GM18520 (cell line): Measurements from ENCODE around the gene RPS2.
A peak's percentile ranks its signal among the peaks of the same experiment; 100 is the strongest.
"Not testable (repeated sequence)": the region's sequence is repeated elsewhere in the genome, so short reads cannot be mapped to it uniquely, and the experiment has no call there.

Experiments
- ATAC-seq: cut with Tn5 transposase; IDR thresholded peaks from one replicate; pipeline ENCODE4 v1.9.1; 2021; ENCODE audit not compliant: unreplicated experiment

Gene RPS2

DNA sequence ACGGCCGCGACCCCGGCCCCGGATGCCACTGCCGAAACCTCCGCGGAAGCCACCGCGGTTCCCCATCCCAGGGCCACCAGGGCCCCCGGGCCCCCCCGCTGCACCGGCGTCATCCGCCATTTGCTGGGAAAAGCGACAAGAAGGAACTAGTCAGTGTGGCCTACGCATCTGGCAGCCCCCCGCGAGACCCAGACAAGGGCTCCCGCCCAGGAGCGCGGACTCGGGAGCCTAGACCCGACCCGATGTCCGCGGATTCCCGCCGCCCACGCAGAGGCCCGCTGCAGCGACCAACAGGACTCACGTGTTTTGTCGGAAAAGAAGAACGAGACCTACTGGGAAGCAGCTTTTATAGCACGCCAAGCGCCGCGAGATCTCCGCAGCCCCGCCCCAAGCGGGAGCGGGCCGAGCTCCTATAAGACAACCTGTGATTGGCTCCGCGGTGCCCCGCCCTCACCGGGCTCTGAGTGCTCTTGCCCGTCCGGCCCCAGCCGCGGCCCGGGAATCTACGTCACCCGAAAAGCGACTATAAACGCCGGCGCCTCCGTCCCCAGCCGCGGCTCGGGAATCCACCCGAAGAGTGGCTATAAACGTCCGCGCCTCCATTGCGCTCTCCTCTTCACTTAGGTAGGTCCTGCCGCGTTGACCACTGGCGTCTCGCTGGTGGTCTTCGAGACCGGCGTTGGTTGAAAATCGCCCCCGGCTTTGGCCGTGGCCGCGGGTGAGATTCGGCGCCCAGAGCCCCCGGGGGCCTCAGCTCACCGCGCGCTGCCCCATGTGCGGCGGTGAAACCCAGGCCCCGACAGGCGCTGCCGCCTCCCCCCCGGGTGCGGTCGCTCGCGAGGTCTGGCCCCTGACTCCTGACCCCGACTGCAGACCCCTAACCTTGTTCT lies at the start of gene RPS2:
Gene RPS2, minus strand, starts transcription at position 321 of the 890 bp plus-strand sequence. Its CDS starts 201 bp downstream, at position 120.
- ATAC-seq = peak; percentile 80

DNA sequence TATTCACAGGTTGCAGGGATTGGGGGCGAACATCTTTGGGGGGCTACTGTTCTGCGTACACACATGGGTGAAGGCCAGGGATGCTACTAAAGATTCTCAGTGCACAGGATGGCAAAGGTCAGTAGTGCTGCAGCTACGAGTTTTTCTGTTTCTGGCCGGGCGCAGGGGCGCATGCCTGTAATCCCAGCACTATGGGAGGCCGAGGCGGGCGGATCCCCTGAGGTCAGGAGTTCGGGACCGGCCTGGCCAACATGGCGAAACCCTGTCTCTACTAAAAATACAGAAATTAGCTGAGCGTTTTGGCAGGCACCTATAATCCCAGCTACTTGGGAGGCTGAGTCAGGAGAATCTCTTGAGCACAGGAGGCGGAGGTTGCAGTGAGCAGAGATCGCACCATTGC lies 48.9 kb upstream of the RPS2 start:
- no peak for ATAC-seq

DNA sequence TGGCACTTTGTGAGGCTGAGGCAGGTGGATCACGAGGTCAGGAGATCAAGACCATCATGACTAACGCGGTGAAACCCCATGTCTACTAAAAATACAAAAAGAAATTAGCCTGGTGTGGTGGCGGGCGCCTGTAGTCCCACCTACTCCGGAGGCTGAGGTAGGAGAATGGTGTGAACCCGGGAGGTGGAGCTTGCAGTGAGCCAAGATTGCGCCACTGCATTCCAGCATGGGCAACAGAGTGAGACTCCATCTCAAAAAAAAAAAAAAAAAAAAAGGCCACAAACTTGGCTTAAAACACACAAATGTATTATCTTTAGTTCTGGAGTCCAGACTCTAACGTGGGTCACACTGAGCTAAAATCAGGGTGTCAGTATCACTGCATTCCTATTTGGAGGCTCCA lies 47.1 kb upstream of the RPS2 start:
- ATAC-seq = not testable (repeated sequence)

DNA sequence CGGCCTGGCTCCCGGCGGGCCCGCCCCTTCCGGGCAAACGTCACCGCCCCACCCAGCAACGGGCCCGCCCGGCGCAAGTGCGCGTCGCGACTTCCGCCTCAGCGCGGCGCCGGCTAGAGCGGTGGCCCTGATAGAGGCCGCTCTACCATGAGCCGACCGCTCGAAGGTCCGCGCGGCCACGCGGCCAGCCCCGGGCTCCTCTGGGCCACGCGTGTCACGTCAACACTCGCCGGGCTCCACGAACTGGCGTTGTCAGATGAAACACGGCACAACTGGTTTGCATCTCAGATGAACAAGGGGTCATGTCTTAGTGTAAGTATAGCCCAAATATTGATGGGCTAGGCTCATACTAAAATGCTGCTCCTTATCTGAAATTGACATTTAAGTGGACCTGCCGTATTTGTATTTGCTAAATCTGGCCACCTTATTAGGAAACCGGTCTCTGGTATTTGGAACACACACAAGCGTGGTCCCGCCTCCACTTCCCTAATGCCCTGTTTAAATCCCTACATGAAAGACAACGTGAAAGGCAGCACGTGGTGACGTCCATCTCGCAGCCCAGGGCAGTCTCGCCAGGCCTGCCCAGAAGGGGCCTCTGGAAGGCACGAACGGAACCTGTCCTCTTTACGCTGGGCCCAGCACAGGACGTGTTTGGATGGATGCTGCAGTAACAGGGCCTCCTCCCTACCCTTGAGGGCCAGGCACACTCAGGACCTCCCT lies 45.3 kb upstream of the RPS2 start, which contains the start of gene ZNF598:
Gene ZNF598, minus strand, starts transcription at position 31 of the 720 bp plus-strand sequence.
- ATAC-seq = peak; percentile 71

DNA sequence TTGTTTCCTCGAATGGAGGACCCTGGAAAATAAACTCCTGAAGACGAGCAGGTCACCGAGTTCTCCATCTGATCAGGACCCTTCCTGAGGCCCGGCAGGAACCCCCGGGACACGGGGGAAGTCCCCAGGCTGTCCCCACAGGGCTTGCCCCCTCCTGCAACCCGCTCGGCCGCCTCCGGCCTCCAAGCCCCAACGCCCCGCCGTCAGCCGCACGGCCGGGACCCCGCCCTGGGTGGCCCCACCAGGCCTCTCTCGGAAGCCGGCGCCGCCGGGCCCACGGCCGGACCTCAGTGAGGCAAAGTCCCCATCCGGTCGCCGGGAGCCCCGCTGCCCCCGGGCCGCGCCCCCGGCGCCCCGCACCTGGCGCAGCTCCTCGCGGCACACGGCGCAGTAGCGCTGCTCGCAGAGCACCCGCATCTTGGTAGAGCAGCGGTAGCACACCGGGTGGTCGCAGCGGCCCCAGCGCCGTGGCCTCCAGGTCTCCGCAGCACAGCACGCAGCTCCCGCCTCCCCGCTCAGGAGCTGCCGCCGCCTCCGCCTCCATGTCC lies 44.6 kb upstream of the RPS2 start:
- peak; percentile 31 for ATAC-seq

DNA sequence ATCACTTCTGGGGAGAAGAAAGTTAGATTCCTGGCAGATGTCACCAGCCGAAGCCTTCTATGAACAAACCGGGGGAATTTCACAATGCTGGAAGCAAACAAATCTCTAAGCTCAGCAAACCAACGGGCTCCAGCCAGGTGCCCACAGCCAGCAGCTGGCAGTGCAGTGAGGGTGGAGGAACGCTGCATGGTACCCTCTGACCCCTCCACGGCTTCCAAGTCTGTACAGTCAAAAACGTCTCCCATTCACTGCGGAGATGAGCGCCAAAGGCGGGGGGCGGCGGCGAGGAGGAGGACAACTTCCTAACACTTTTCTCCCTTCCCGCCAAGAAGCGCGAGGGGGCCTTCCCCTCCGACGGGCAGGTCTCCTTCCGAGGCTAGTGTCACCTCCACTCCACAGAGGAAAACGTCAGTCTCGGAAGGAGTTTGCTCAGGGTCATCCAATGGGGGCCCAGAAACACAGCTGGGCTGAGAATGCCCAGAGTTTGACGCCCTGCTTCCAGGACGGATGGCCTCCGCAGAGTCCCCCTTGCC lies 44.1 kb upstream of the RPS2 start:
- ATAC-seq = no peak

DNA sequence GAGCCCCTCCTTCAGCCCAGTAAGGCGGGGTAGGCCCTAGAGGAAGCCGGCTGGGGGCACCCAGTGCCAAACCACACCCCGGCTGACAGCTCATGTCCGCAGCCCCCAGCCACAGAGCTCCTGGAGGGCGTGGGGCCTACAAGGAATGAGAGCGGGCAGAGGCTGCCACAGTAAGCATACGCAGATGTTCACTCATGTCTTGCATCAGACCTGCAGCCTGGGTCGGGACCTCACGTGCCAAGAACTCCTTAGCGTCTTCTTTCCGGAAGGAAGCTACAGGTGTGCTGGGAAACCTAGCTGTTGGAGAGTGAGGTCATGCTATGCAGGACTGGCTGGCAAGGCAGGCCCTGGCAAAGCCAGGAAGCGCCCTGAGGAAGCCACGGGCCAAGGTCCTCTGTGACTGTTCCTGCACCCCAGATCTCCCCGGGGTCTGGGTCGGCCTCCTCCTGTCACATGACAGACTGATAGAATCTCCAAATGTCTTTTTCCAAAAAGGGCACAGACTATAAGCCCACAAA lies 43.4 kb upstream of the RPS2 start:
- no peak for ATAC-seq

DNA sequence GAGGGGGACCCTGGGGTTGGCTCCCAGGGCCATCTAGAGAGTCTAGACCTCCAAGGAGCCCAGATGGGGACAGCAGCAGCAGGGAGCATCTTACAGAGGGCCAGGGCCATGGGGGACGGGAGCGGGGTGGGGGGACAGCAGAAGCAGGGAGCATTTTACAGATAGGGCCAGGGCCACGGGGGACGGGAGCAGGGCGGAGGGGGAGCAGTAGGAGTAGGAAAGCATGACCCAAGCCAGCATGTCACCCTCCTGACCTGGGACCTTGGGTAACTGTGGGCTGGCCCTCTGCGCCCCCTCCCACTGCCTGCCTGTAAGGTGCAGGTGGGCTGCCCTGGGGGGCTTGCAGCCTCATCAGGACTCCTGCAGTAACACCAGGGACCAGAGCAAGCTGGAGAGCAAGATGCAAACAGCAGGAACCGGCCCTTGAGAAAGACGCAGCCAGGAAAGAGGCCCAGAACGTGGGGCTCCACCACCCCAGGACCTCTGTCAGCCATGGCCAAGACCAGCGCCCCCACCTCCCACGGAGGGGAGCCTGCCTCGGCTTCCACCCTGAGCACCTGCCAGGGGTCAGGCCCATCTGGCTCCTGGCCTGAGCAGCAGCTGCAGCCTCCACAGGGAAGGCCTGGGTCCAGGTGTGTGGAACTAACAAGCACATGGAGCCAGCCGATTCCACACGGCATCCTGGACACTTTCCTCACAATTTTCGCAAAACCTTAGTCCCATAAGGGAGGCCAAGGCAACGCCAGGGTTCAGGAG lies 42.6 kb upstream of the RPS2 start:
- ATAC-seq = no peak

DNA sequence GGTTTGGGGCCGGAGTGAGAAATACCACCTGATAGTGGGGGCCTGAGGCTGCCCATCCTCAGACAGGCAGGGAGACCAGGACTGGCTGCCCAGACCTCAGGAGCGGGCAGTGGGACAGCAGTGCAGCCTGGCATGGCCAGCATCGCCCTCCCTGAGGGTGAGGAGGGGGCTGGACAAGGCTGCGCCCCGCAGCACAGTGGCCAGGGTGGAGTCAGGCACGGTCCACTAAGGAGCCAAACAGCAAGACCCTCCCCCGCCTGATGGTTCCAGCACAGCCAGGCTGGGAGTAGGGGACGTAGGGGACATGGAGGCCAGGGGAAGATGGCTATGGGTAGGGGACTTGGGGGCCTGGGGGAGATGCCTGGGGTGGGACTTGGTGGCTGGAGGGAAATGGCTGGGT lies 41.7 kb upstream of the RPS2 start:
- no peak for ATAC-seq

DNA sequence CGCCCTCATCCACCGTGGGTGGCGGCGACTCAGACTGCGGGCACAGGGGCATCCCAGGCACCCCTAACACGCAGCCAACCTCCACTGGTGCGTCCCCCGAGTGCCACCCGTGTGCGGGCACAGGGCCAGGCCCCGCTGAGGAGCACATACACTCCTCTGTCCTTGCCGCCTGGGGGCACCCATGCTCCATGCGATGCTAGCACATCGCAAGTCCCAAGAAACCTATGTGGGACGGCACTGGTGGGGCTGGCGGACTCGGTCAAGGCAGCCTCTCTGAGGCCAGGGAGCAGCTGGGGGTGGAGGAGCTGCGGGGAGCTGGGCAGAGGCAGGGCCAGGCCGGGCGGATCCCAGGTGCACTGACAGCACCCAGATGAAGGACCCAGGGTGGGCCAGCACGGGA lies 41.0 kb upstream of the RPS2 start:
- ATAC-seq = no peak

DNA sequence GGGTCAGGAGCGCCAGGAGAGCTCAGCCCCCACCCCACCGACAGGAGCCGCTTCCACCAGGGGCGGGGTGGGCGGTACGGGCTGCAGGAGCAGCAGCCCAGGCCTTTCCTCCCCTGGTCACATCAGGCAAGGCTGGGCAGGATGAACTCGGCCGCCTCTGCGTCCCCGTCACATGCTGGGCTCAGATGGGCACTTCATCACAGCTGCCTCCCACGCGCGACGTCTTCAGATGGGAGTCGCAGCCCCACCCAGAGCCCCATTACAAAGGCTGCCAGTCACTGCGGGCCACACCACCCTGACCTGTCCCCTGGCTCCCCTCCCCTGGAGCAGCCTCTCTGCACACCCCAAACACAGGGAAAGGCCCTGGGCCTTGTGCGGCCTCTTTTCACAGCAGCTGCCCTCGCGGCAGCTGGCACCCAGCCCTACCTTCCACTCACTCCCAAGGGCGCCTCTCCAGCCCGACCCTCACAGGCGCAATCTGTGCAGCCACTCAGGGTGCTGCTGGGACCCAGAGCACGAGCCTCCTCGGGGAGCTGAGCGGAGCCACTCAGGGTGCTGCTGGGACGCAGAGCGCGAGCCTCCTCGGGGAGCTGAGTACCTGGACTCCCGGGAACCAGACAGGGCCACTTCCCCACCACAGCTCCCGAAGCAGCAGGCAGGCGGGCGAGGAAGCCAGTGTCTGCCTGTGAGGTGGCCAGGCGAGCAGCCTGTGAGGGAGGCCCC lies 40.3 kb upstream of the RPS2 start:
- ATAC-seq = no peak

DNA sequence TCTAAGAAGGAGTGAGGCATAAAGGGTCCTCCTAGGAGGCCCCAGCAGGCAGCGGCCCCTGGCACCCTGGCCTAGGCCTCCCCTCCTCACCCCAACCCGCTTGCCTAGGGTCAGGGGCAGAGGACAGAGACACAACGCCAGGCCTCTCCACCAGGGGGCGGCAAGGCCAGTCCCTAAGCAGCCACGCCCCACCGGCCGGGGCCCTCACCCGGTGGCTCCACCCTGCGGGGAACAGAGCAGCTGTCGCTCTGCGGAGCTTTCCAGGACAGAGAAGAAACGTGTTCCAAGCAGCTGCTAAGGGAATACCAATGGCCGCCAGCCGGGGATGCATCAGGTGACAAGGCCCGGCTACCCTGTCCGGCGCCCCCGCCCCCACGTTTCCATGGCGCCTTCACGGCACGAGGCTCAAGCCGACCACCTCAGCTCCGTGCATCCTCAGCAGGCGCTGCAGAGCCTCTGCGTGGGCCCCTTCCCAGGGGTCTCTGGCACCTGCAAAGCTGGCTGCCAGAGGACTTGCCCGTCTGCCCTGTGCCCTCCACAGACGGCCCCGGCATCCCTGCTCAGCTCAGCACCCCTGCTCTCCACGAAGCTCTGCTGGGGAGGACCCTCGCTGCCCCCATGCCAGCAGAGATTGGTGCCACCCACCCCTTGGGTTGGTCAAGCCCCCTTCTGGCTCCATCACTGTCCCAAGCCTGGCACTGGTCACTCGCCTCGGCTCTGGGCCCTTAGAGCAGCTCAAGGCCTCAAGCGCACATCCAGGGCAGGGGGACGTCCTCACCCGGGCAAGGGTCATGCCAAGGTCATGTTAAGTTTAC lies 39.4 kb upstream of the RPS2 start:
- ATAC-seq = no peak

DNA sequence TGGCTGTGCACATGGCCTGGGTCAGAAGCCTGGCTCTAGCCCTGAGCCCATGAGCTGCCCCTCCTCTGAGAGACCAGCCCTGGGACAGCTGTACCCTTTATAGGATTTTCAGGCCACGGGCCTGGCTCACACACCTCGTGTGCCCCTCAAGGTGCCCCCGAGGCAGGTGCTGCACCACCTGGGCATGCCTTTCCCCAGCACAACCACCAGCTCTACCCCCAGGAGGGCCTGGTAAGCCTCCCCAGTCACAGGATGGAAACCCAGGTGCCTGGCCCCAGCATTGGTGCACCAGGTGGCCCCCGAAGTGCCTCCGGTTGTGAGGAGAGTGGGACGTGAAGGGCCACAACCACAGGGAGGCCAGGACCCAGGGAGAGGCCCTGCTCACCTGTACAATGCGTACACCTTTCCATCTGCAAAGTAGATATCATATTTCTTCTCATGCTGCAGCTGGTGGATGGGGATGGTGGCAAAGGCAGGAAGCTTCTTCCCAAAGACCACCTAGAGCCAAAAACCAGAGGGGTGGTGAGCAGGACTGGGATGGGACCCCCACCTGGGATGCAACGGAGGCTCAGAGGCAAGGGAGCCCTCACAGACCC lies 38.7 kb upstream of the RPS2 start:
- ATAC-seq = no peak

DNA sequence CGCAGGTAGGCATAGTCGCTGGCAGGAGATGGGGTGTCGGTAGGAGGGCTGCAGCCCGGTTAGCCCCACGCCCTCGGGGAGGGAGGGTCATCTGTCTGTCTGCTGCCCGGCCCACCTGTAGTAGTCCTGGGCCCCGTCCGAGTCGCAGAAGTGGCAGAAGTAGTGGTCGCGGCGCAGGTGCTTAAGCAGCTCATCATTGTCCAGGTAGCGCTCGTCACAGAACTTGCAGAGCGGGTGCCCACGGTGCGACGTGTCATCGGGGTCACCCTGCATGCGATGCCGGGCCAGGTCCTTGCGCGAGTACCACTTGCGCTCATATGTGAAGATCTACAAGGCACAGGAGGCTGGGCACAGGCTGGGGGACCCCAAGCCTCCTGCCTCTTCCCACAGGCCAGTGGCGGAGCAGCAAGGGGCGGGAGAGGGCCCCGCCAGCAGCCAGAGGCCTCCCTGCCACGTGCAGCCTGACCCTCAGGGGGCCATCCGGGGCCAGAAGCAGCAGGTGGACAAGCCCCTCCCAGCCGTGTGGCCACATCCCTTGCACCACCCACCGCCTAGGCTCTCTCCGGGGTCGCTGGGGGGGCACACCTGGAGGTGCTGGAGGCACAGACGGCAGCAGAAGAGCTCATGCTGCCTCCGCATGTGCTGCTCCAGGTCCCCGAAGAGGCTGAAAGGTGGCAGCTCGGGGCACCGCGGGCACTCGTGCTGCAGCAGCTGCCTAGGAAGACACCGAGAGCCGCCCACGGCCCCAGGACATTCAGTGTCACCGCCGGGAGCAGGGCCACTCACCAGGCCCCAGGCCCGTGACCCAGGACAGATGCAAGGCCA lies 38.0 kb upstream of the RPS2 start:
- no peak for ATAC-seq

DNA sequence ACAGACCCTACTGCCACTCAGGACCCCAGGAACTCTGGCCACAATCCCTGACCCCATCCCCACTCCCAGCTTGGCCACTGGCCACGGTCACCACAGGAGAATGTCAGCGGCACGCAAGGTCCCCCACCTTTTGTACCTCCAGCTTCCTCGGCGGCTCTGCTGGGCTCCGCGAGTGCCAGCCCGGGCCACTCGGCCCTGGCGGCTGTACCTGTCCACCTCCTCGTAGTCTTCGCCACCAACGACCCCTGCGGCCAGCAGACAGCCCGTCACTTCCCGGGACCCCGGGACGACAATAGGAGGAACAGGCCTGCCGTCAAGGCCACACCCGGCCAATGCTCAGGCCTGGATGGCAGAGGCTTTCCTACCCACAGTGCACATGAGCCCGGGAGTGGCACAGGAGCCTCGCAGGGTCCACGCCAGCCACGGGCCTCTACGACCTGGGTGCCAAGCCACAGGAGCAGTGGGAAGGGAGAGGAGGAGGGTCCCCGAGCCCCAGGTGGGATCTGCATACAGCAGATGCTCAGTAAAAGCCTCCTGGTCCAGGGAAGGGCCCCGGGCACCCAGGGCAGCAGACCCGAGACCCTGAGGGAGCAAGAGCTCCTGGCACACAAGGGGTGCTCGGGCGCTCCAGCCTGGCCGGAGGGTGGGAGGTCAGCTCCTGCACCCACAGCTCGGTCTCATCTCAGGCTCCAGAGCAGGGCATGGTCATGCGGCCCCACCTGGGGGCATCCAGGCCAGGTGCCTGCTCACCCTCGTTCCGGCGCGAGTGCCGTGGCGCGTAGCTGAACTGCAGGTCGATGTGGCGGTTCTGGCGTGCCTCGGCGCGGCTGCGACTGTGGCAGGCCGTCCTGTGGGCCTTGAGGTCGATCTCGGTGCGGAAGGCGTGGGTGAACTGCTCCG lies 37.1 kb upstream of the RPS2 start:
- no peak for ATAC-seq

DNA sequence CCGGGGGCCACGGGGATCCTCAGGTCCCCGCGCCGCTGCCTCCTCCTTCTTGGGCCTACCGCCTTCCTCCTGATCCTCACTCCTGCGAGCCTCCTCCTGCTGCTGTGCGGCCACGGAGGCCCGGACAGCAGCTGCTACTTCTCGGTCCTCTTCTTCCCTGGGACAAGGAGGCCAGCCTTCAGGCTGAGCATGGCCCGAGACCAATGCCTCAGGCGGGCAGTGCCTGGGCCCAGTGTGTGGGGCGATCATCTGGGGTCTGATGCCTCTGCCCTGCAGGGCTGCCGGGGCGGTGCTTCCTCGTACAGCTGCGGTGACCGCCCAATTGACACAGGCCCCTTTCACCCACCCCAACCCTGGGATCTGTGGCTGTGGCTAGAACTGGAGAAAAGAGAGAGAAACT lies 36.4 kb upstream of the RPS2 start:
- no peak for ATAC-seq
